Measurements from ENCODE around the gene ITPR2.
"Not testable (repeated sequence)": the region's sequence is repeated elsewhere in the genome, so short reads cannot be mapped to it uniquely, and the experiment has no call there.

Gene ITPR2

DNA sequence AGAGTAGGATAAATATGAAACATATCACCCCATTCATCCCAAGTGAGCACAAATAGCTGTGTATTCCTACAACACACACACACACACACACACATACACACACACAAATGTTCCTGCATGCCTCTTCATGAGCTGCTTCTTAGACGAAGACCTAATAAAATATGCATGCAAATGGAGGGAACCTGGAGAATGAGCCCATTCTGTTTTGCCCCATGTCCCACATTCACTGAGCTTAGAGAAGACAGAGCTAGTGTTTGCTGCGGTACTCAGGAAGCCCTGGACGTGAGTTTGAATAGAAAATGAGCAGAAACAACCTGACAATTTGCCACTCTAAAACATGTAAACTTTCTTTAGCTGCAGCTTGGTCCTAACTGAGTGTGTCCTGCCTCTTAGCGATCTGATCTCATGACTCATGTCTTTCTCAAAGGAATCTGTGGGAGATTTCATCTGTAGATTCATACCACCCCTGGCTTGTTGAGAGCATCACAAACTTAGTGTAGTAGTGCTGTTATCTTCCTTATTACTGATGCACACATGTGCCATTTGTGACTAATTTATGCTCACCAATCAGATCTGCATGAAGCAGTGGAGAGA is 86.8 kb downstream of the ITPR2 start:
- DNase-seq: peak; percentile 82
- in situ Hi-C loops (cut with HindIII; ENCODE audit: low pct_ligation_motif_present, low pct_unique_long_range_greater_than_20kb, low sequenced_read_pairs): no loop called here

DNA sequence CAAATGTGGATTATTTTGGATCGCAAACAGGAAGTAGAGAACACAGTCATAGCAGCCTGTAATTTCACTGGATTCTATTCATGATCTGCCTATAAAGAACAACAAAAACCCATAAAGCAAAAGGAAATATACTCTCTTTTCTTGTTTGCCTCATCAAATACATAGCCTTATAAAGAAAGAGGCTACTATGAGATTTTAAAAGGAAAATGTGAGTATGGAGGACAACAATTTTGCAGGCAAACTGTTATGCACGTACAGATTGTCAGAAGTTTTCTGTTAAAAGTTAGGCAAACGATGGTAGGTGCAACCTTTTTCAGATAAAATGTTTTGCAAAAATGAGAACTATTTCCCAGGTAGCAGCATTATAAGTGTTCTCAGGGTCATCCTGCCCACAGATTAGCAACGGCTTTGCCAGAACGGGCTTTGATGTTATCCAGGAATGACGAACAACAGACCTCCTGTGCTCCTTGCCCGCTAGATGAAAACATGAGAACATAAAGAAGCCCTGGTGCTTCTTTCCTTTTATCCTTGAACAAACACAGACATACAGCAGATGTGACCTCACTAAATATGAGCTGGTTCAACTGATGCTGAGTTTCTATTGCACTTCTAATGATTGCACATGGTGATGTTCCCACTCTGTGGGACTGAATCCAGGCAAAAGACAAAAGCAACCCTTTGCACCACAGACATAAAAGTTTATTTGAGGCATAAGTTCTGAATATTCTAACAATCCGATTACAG is 88.1 kb downstream of the ITPR2 start:
- DNase-seq: no peak

DNA sequence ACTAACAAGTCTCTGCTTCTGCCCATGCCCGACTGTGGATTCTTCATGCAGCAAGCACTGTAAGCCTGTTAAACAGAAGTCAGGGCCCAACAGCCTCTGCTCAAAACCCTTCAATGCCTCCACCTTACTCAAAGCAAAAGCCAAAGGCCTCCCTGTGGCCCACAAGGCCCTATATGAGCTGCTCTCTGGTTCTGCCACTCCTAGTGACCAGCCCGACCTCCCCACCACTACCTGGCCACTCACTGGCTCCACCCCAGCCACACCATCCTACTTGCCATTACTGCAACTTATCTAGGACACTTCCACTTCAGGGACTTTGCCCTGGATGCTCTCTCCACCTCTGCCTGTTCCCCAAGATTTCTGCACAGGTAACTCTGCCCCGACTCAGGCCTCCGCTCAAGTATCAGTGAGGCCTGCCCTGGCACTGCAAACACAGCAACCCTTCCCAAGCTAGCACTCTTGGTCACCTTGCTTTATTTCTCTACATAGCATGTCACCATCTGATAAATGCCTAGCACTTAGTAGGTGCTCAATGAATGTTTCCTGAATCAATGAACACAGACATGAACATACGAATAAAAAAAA is 88.9 kb downstream of the ITPR2 start:
- DNase-seq: no peak
- in situ Hi-C loops (cut with HindIII; ENCODE audit: low pct_ligation_motif_present, low pct_unique_long_range_greater_than_20kb, low sequenced_read_pairs): no loop called here

More for the DNA sequence above, 88.1 kb downstream of the ITPR2 start:
- in situ Hi-C loops (cut with HindIII; ENCODE audit: low pct_ligation_motif_present, low pct_unique_long_range_greater_than_20kb, low sequenced_read_pairs): no loop called here

DNA sequence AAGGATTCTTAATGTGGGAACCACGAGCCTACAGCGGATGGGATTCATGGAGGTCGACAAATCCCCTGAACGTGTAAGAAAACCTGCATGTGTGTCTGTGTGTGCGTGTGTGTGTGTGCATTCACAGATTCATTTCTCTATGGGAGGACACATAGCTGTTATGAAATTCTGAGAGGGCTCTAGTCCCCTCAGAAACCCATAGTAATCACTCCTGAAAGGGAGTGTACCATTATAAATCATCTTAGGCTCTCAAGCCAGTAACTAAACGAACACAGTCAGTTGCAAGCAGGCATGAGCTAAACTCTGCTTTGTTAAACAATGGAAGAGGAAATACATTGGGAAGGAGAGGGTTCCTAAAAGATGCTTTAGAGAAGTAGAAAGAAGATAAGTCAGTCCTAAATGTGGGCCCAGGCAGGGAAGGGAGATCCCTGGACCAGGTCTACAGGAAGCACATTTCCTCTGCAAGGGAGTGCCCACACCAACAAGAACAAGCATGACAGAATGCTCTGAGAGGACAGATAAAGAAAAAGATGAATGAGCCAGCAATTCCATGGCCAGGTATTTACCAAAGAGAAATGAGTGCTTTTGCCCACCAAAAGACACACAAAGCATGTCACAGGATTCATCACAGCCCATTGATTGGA is 91.3 kb downstream of the ITPR2 start:
- in situ Hi-C loops (cut with HindIII; ENCODE audit: low pct_ligation_motif_present, low pct_unique_long_range_greater_than_20kb, low sequenced_read_pairs): no loop called here
- no peak for DNase-seq

DNA sequence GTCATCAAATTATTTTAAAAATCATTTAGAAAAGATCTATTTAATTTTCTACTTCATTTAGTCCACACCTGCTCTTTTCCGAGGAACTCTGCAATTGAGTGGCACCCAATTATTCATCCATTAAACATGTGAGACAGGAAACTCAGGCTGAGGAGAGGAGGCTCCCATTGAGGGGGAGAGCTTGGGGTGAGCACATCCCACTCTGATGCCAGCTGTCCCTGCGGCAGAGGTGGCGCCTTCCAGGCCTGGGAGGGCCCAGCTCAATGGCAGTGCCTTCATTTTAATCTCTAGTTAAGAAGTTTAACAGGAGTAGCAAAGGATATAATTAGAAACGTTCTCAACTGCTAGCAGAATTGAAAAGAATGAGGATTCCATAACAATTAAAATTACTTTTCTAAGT is 92.0 kb downstream of the ITPR2 start:
- DNase-seq: no peak
- in situ Hi-C loops (cut with HindIII; ENCODE audit: low pct_ligation_motif_present, low pct_unique_long_range_greater_than_20kb, low sequenced_read_pairs): no loop called here

DNA sequence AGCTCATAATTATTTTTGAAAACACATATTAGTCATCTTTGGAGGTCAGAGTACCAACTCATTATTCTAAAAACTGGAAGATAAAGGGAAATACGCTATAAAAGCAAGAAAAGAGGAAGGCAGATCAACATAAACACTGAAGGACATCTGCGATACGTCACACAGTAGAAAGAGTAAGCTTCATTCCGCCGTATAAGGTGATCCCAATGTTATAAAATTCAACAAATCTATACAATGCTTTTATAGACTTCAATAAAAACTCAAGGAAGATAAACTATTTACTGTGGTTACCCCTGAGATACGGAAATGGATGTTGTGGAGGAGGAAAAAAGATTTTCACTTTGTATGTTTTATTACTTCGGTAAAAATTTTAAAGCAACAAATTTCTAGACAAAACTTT is 92.6 kb downstream of the ITPR2 start:
- DNase-seq: no peak
- in situ Hi-C loops (cut with HindIII; ENCODE audit: low pct_ligation_motif_present, low pct_unique_long_range_greater_than_20kb, low sequenced_read_pairs): no loop called here

DNA sequence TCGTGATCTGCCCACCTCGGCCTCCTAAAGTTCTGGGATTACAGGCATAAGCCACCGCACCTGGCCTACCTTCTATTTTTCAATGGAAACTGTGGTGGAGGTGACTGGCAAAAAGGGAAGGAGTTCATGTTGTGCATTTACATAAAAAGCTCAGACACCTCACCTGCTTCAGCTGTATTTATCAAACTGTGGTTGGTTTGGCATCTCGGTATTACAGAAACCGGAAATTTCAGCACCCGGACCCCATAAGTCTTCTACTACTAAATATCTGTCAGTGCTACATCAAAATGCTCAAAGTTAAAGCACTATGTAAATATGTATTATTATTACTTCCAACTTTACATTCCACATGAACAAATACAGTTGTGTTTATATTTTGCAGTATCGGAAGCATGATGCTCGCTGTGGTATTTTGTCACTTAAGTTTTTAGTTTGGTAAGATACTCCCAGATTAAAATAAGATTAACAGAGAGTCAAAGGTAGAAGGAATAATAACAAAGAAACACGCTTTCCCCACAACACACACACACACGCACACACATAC is 95.4 kb downstream of the ITPR2 start:
- in situ Hi-C loops (cut with HindIII; ENCODE audit: low pct_ligation_motif_present, low pct_unique_long_range_greater_than_20kb, low sequenced_read_pairs): no loop called here
- DNase-seq: no peak

DNA sequence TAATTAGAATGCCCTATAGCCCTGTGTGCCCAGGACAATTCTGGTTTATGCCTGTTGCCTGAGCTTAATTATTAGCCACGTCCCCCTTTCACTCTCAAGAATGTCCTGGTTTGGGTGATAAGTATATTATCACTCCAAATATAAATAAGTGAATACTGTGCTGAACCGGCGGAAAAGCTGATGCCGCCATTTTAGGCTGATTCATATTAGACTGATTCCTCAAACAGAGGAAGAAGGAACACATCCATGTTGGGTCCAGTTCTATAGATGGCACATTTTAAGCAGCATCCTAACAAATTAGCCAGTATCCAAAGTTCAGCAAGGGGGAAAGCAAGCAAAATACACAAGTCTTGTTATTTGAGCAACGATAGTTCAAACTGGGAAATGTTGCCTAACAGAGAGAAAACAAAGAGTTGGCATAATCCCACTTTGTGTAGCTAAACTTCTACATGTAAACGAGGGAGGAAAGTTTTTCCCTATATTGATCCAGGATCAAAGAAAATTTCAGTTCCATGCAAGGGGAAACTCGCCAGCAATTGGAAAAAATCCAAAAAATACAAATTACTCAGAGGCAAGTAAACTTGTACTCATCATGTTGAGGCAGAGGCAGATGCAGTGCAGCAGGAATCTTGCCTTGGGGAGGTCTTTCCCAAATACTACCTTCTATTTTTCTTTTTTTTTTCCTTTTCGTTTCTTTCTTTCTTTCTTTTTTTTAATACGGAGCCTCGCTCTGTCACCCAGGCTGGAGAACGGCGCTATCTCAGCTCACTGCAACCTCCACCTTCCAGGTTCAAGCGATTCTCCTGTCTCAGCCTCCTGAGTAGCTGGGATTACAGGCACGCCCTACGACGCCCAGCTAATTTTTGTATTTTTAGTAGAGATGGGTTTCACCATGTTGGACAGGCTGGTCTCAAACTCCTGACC is 96.2 kb downstream of the ITPR2 start:
- in situ Hi-C loops (cut with HindIII; ENCODE audit: low pct_ligation_motif_present, low pct_unique_long_range_greater_than_20kb, low sequenced_read_pairs): no loop called here
- no peak for DNase-seq

DNA sequence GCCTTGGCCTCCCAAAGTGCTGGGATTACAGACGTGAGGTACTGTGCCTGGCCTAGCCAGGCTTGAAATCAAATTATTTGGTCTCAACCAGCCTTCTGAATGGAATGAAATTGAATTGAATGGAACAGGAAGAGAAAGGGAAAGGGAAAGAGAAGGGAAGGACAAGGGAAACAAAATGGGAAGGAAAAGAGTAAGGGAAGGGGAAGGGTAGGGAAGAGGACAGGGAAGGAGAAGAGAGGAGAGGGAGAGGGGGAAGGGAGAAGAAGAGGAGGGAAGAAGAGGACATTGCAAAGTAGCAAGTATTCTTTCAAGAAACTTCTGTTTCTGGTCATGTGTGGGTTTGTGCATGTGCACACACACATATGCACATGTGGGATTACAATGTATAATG is 97.8 kb downstream of the ITPR2 start:
- in situ Hi-C loops (cut with HindIII; ENCODE audit: low pct_ligation_motif_present, low pct_unique_long_range_greater_than_20kb, low sequenced_read_pairs): no loop called here
- DNase-seq: no peak

DNA sequence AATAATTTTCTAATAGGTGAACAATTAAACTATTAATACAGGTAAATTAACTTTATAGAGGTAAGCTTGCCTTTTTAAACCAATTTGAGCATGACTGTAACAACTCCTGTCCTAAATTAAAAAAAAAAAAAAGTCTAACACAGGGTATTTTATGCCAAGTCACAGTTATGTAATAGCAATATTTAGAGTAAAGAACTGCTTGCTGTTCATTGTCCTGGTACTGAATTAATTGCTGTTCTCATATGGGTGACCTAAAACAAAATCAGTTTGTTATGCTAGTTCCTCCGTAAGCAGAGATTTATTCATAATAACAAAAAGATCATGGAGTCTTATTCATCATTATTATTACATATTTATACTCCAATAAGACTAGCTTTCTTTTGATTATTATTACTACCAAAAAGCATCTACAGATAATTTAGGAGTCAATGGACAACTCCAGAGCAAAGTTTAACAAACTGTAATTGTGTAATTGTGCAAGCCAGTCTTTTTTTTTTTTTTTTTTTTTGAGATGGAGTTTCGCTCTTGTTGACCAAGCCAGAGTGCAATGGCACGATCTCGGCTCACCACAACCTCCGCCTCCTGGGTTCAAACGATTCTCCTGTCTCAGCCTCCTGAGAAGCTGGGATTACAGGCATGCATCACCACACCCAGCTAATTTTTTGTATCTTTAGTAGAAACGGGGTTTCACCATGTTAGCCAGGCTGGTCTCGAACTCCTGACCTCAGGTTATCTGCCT is 98.3 kb downstream of the ITPR2 start:
- DNase-seq: no peak
- in situ Hi-C loops (cut with HindIII; ENCODE audit: low pct_ligation_motif_present, low pct_unique_long_range_greater_than_20kb, low sequenced_read_pairs): no loop called here

DNA sequence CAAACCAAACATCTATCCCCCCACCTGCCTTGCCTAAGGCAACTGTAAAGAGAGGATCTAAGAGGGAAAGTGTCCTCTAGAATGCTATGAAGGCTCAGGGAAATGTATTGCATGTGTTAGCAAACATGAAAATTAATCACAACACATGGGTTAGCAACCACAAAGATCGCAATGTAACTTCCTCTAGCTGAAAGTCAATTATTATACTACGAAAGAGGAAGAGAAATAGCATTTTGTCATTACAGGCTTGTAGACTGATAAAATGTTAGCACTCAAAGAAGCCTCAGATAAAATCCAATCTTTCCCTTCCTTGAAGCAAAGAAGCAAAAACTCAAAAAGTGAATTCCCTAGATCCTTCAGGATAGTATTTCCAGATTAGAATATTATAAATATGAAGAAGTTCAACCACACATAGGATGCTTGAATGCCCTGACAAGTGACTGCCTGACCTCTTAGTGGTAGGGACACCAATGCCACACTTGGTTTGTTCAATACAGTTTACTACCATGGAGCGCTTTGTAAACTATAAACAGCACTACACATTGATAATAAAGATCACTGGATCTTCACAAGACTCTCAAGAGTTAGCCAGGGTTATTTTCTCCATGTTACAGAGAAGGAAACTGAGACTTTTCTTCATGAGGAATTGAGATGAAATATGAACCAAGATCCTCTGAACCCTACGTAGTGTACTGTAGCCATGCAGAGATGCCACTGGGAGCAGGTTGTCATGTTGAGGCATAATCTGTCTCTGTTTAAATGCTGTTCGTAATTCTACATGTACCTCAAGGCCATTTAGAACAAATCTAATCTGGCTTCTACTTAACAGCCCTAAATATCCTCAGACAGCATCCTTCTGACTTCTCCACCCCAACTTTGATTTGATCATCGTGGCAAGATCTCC is 100.7 kb downstream of the ITPR2 start:
- in situ Hi-C loops (cut with HindIII; ENCODE audit: low pct_ligation_motif_present, low pct_unique_long_range_greater_than_20kb, low sequenced_read_pairs): no loop called here
- no peak for DNase-seq

DNA sequence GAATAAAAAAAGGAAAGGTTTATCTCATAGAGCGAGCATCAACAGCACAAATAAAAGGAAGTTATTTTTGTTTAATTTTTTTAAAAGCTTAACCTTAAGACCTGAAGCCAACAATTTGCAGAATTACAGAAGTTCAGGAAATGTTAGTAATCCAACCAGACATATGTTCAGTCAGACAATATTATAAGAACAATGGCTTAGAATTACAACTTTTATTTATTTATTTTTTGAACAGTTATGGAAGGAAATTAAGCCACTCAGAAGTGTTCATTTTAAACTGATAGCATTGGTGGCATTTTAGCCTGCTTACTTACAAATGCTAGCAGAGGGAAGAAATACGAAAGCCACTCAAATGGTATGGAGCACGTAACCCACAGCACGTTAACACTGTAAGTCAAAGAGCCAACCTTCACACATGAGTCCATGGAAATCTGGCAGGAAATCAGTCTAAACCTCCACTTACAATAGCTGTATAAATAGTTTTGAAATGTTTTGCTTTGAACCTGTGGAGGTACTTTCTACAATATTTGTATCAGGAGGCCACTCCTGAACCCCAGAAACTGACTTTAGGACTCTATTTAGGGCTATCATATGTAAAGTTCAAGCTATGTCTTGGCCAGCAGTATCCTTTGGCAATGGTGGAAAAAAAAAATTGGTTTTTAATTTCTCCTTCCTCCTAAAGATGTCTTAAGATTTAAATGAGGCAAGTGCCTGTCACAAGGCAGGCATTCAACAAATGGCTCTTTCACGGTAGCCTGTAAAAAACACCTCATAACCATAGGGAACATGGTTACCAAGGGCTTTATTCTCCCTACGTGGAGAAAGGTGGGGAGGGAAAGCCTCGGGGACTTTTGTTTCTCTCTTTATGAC is 102.3 kb downstream of the ITPR2 start:
- in situ Hi-C loops (cut with HindIII; ENCODE audit: low pct_ligation_motif_present, low pct_unique_long_range_greater_than_20kb, low sequenced_read_pairs): no loop called here
- no peak for DNase-seq

DNA sequence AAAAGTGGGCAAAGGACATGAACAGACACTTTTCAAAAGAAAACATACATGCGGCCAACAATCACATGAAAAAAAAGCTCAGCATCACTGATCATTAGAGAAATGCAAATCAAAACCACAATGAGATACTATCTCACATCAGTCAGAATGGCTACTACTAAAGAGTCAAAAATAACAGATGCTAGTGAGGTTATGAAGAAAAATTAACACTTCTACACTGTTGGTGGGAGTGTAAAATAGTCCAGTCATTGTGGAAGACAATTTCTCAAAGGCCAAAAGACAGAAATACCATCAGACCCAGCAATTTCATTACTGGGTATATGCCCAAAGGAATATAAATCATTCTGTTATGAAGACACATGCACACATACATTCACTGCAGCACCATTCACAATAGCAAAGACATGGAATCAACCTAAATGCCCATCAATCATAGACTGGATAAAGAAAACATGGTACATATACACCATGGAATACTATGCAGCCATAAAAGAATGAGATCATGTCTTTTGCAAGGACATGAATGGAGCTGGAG is 103.8 kb downstream of the ITPR2 start:
- in situ Hi-C loops (cut with HindIII; ENCODE audit: low pct_ligation_motif_present, low pct_unique_long_range_greater_than_20kb, low sequenced_read_pairs); DNase-seq: not testable (repeated sequence)

DNA sequence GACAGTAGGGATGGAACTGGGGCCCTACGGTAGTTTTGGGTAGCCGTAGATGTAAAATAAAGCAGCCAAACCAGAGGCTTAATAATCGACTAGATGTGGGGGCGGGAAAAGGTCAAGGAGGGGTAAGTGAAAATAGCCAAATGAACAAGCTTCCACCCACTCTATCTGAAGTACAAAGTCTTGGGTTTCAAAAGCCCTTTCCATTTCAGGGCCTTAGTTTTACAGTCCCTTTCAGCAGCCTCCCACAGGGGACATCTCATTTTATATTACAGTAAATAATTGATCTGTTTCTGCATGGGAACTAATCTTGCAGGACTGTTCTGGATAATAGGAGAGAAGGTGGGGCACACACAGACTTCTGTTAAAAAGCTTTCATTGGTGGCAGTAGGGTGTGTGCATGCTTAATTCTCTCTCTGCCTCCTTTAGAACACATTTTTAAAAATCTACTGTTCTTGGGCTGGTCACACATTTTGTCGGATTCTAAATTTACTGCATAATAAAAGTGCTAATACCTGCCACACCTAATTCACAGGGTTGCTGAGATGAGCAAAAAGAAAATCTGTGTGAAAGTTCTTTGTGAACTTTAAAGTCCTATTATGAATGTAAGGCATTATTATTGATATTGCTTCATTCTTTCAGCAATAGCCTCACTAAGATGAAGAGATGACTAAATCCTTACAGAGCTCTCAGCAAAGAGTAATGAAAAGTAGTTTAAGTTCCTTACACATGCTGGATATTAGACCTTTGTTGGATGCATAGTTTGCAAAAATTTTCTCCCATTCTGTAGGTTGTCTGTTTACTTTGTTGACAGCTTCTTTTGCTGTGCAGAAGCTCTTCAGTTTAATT is 104.6 kb downstream of the ITPR2 start:
- no peak for DNase-seq
- in situ Hi-C loops (cut with HindIII; ENCODE audit: low pct_ligation_motif_present, low pct_unique_long_range_greater_than_20kb, low sequenced_read_pairs): no loop called here

All from ACHN (cell line).